ENCODE results near the gene USH1G.
A peak's percentile ranks its signal among the peaks of the same experiment; 100 is the strongest.
"Not testable (repeated sequence)": the region's sequence is repeated elsewhere in the genome, so short reads cannot be mapped to it uniquely, and the experiment has no call there.

USH1G gene

DNA sequence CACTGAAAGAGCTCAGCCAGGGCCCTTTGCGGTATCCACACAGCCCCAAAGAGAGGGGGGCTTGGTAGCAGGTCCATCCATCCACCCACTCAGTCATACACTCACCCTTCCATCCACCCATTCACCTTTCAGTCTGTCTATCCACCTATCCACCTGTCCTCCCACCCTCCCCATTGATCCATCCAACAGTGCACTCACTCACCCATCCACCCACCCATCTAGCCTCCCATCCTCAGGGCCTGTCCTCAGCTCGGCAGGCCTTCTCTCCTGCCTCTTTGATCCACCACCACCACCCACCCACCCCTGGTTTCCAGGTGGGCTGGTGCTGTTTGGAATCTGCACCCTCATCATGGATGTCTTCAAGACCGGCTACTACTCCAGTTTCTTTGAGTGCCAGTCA is 2.2 kb upstream of the USH1G start:
- DNase-seq, result no peak

DNA sequence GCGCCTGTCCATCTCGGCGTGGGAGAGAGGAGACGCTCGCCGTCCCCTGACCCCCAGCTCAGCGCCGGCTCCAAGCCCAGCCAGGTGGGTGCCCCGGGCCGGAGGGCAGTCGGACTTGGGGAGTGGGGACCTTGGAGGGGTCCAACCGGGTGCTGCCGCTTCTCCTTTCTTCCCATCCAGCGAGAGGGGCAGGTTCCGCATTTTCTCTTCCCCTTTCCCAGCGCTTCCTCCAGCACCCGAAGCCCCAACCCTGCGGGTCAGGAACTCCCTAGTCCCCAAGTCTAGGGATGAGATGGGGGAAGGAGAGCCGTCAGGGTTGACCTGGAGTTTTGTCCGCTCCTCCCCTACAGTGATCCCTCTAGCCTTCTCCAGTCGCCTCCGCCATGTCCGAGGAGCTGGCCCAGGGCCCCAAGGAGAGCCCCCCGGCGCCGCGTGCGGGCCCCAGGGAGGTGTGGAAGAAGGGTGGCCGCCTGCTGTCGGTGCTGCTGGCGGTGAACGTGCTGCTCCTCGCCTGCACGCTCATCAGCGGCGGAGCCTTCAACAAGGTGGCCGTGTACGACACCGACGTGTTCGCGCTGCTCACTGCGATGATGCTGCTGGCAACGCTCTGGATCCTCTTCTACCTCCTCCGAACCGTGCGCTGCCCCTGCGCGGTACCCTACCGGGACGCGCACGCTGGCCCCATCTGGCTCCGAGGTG is 1.3 kb upstream of the USH1G start, which contains the start of gene OTOP2:
TSS of gene OTOP2 (plus strand) at position 24 of the 699 bp plus-strand sequence. CDS start at position 384, 360 bp downstream.
- peak in 1 of 2 donors; percentile 15 for DNase-seq

DNA sequence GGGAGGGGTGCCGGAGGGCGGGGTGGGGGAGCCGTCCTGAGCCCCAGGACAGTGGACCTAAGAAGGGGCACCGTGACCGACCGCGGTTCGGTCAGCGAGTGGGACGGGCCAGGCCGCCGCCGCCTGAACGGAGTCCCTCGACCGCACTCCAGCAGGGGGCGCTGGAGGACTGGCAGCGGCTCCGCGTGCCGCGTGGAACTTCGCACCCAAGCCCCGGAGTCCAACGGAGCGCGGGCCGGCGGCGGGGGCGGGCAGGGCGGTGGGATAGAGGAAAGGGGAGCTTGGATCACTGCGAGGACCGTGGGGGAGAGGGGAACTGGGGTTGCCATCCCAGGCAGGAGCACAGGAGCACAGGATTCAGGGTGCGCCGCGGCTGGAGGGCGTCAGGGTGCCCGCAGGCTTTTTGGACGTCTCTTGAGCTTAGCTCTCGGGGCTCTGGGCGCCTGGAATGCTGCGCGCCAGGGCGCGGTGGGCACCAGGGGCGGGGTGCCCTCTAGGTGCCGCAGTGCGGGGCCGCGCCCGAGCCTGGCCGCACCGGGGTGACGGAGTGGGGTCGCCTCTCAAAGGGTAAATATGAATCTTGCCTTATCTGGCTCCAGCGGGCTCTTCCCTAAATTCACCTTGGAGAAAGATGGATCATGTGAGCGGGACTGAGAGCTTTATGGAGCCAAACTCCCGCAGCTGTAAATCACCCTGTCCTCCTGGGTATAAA is 639 bp upstream of the USH1G start:
- DNase-seq, result peak in 1 of 2 donors; percentile 54

DNA sequence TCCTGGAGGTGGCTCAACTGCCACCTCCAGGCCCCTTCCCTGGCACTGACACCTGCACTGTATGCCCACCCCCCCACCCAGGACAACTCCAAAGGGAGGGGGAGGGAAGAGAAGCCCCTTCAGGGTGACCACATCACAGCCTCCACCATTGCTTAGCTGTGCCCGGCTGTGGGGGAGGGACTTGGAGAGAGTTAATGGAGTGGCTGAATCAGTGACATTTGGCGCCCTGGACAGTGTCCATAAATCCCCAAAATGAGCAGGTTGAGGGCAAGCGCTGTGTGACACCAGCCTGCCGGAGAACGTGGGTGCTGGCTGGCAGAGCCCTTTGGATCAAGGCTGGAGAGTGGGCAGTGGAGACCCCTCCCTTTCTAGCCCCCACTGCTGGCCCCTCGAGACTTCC is 883 bp downstream of the USH1G start:
- DNase-seq, result no peak

DNA sequence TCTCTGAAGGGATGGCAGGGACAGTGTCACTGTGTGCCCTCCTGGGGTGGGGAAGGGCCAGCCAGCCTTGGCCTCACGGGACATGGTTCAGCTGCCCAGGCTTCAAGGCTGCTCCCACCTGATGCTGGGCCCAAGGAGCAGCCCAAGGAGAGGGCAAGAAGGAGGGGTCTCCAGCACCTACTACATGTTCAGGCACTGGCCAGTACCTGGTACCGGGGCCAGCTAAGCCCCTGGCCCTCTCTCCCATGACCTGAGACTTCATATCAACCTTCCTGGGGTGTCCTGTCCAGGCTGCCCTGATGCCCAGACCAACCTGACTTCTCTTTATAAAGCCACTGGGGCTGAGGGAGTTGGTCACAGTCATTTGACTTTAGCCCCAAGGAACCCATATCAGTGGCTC is 1.3 kb downstream of the USH1G start:
- no peak for DNase-seq

DNA sequence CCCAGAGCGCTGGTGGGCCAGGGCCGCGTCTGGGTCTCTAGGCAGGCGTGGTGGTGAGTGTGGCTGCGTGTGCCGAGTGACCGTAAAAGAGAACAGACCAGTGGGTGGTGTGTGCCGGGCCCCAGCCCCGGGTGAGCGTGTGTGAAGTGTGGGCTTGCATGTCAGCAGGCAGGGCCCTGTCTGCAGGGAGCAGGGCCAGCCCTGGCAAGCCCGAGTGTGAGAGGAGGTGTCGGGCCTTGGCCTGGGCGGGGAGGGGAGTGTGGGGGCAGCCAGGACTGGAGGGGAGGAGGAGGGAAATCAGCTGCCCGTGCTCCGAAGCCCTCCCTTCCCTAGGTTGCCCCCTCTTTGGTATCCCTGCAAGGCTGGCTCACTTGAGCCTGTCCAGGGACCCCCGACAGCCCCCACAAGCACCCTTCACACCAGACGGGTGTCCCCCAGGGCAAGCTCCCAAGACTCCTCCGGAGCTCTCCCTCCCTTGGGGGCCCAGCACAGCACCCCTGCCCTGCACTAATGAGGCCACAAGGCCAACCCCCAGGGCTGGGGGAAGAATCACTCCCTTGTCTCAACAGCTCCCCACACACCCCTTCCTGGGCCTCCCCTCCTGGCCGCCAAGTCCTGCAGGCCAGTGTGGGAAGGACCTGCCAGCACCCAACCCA is 1.9 kb downstream of the USH1G start:
- DNase-seq, result no peak

DNA sequence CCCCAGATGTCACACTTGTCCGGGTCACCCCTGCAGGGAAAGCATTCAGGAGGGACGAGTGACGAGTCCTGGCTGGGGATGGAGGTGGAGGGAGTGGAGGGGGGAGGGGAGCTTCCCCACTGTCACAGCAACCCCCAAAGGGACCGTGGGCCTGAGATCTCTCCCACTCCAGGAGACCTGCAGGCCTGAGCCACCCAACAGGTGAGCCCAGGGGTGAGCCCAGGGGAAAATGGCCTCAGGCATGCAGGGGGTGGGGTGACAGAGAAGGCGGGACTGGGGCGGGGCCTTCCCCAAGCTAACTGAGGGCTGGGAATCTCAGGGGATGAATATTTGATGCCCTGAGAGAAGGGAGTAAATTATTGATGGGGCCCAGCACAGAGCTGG is 2.4 kb downstream of the USH1G start:
- no peak for DNase-seq

DNA sequence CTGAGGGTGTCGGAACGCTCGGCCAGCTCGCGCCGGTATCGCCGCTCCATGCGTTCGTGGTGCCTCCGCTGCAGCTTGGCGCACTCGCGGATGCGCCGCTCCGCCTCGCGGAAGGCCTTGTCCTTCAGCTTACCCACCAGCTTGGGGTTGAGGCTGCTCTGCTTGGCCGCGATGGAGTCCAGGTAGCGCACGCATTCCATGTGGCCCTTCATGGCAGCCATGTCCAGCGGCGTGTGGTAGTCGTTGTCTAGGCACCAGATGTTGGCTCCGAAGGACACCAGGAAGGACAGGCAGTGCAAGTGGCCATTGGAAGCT is 2.8 kb downstream of the USH1G start:
- no peak for DNase-seq

DNA sequence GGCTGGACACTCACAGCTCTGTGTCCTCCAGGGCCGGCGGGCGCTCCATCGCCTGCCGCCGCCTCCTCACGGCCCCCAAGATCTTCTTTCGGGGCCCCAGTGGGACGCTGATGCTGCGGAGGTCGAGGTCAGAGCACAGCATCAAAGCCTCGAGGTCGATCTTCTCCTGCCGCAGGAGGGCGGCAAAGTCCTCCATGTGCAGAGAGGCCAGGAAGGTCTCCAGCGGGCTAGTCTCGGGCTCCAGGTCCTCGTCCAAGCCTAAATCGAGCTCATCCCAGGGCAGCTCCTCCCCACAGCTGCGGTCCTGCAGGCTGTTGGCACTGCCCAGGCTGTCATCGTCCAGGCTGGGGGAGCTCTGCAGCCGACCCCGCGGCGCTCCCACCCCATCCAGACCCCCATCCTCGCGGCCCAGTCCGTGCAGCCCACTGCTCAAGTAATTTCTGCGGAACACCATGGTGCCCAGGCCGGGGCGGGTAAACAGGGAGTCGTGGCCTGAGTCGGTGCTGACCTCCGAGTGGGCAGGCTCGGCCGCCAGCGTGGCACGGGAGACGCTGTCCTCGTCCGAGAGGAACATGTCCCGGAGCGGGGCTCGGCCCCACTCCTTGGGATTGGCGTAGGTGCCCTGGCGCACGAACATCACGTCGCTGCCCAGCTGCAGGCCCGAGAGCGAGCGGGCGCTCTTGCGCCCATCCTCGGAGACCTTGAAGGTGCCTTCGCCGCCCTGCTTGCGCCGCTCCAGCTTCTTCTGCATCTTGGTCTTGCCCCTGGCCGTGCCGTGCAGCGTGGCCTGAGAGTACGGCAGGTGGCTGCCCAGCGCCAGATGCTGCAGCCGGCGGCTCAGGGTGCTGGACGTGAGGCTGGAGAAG is 3.4 kb downstream of the USH1G start:
- no peak for DNase-seq

DNA sequence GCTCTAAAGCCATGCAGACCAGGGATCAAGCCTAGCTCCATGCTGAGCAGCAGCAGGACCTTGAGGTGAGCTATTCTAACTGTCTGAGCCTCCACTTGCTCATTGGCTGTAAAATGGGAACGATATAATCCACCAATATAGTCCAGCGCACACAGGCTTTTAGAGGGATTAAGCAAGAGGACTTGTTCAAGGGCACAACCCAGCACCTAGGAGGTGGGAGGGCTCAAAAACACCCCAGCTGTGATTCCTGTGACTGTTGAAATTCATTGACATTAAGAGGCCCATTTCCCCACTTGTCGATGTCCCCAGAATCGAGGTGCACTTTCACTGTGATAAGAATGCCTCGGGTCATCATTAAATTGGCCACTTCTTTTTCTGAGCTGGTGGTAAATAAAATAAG is 4.1 kb downstream of the USH1G start:
- no peak for DNase-seq

DNA sequence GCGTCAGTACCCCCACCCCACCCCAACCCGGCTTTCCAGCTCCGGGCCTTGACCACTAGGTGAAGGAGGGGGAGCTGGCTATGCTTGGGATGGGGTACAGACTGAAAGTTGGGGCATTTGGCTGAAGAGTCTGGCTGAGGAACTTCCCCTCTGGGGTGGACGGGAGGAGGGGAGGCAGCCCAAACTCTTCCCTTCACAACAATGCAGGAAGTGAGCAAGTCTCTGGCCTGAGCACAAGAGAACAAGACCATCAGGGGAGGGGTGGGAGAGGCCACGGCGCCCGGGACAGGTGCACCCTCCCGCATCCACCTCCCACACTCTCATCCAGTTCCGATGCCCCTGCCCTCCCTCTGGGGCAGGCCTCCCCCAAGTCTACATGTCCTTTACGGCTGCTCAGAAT is 5.6 kb downstream of the USH1G start:
- DNase-seq, result peak in 1 of 2 donors; percentile 30

DNA sequence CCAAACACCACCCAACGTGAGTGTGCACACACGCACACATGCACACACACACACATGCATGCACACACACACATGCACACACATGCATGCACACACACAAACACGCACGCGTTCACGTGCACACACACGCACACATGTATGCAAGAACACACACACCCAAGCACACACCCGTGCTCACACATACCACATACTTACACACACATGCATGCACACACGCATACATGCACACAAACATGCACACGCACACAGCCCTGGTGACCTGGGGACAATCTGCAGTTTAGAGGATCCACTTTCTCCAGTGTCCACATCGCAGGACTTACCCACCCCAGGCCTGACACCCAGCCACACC is 6.2 kb downstream of the USH1G start:
- DNase-seq, result no peak

DNA sequence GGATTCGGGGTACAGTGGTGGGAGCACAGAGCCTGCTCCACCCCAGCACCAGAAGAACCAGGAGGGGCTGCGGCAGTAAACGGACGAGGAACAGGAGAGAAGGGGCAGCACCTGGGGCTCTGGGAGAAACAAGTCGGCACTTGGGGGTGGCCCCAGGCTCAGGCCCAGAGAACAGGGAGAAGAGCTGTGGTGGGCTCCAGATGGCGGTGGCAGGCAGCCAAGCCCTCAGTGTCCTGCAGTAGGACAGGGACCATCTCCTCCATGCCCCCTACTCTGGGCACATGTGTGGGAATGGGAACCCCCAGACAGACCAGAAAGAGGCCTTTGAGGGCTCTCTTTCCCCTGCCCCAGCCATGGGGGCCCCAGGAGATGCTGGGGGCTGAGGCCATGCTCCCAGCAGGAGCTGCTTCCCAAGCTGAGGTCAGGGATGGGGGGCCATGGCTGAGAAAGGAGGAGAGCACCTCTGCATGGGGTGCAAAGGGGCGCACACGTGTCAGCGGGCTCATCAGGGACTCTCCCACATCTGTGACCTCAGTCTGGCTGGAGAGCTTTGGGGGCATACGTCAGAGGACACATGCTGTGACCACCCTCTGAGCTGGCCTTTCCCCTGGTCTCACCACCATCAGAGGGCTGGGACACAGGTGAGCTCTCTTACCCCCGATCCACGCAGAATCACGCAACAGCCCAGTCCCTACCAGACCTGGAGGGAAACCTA is 6.8 kb downstream of the USH1G start:
- DNase-seq, result no peak

DNA sequence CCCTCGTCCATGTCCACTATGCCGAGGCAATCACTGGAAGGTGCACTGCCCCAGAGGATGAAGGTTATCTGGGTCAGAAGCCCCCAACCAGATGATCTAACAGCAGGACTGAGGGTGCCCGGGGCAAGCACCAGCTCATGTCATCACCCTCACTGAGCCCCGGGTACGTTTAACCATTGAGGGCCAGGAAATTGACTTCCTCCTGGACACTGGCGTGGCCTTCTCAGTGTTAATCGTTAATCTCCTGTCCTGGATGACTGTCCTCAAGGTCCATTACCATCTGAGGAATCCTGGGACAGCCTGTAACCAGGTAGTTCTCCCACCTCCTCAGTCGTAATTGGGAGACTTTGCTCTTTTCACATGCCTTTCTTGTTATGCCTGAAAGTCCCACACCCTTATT is 11.6 kb downstream of the USH1G start:
- DNase-seq, result not testable (repeated sequence)

DNA sequence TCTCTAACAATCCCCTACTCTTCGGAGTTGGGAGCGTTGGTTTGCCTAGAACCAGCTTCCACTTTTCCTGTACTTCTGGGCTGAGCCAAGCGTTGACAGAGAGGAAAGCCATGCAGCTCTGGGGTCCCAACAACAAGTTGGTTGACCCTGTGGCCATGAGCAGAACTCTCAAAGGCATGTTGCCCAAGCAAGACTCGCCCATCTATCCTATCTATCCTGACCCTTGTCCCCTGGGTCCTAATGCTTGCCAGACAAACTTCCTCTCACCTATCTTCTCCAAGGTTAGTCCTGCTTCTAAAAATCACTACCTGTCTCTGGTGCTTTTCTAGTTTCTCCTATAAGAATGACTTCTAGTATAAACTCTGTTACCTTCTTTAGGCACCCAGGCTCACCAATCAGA is 14.0 kb downstream of the USH1G start:
- not testable (repeated sequence) for DNase-seq

DNA sequence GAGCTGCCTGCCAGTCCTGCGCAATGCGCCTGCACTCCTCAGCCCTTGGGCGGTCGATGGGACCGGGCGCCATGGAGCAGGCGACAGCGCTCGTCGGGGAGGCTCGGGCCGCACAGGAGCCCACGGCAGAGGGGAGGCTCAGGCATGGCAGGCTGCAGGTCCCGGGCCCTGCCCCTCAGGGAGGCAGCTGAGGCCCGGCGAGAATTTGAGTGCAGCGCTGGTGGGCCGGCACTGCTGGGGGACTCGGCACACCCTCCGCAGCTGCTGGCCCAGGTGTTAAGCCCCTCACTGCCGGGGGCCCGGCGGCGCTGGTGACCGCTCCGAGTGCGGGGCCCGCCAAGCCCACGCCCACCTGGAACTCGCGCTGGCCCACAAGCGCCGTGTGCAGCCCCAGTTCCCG is 16.0 kb downstream of the USH1G start:
- no peak for DNase-seq

DNA sequence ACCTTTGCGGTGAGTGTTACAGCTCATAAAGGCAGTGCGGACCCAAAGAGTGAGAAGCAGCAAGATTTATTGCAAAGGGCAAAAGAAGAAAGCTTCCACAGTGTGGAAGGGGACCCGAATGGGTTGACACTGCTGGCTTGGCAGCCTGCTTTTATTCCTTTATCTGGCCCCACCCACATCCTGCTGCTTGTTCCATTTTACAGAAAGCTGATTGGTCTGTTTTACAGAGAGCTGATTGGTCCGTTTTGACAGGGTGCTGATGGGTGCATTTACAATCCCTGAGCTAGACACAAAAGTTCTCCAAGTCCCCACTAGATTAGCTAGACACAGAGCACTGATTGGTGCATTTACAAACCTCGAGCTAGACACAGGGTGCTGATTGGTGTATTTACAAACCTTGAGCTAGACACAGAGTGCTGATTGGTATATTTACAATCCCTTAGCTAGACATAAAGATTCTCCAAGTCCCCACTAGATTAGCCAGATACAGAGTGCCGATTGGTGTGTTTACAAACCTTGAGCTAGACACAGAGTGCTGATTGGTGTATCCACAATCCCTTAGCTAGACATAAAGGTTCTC is 16.8 kb downstream of the USH1G start:
- DNase-seq, result not testable (repeated sequence)

DNA sequence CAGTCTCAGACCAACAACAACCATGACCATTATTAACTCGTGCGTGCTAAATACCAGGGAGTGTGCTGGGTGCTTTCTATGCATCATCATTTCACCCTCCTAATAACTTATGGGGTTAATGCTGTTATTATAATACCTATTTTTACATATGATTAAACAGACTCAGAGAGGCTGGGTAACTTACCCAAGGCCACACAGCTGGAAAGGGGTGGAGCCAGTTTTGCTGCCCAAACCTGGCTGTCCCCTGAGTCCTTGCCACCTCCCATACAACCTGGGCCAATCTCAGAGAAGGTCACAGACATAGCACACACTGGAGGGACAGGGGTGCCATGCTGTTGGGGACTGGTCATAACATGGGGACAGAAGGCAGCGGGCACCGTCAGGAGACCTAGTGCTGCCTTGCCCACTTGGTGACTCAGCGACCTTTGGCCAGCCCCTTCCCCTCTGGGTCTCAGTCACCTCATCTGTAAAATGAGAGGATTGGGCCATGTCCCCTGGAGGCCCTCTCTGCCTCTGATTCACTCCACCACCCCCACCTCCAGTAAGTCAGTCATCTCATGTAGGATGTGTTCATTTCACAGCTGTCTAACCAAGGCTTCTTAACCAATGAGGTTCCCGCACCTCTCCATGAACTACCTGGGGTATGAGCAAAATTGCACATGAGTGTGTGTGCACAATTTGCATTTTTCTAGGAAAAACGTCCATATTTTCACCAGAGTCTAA is 18.2 kb downstream of the USH1G start:
- no peak for DNase-seq

DNA sequence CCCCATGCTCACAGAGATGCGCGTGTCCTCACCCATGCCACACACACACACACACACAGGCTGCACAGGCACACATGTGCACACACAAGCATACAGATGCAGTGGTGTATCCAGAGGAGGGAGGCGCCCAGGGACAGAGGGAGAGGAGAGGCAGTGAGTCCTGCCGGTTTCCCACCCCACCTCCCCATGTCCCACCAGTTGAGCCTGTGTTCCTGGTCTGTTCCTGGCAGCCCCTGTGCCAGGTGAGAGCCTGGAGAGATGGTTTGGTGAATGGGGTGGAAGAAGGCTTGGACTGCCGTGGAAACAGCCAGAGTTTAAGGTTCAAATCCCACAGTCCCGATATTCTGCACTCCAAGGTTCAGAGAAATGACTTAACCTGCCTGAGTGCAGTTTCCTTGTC is 19.4 kb downstream of the USH1G start:
- DNase-seq, result no peak

DNA sequence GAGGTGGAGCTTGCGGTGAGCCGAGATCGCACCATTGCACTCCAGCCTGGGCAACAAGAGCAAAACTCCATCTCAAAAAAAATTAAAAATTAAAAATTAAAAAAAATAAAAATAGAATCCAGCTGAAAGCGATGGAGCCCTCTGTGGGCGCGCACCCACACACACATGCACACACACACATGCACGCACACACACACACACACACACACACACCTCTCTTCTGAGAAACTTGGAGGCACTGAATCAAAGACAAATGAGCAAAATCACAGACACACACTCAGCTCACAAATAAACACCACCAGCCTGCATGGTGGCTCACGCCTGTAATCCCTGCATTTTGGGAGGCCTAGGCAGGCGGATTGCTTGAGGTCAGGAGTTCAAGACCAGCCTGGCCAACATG is 20.0 kb downstream of the USH1G start:
- DNase-seq, result no peak

DNA sequence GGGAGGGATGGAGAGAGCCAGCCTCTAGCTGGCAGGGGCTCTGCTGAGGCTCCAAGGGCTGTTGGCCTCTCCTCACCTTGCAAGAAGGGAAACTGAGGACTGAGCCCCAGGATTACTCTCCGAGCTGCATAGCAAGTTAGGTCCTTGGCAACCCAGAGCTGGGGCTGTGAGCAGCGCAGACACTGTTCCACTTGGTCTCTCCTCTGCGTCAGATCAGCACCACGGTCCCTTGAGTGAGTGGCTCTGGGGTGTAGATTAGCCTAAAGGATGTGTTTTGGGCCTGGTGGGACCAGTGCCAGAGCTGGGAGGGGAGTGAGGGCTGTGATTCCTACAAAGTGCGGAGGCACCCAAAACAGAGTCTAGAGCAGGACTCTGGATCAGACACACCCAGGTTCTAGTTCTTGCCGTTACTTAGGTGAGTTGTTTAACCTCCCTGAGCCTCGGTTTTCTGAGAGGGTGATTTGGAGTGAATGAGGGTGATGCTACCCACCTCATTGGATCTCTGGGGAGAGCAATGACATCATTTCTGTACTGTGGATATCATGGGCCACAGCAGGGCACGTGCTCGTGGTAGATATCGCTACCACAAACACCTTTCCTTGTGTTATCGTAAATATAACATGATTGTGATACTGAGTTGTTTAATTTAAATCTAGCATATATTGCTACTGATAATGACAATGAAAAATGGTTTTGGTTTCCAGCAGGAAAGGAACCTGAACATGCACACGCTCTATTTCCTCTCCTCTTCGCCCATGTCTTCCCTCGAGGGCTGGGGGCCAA is 21.5 kb downstream of the USH1G start:
- DNase-seq, result no peak

All from bone marrow (tissue), 2 donors.